ENCODE results near the gene SLC35F1.

SLC35F1 gene

DNA sequence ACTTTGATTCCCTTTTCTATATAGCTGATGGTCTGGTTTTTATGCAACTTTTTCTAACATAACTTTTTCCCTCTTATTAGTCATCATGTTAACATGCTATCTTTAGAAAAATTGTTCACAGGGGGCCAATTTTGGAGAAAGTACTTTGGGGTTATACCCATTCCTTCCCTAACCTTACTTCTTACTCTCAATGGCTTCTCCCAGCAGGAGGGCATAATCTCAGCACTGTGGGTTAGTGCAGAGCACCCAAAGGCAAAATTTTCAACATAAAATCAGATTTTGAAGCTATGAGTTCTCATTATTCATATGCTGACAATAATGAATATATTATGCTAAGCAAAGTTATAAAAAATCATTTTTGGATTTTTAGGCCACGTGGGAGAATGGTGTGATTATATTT is 299.2 kb downstream of the SLC35F1 start:
- DNase-seq: no peak

DNA sequence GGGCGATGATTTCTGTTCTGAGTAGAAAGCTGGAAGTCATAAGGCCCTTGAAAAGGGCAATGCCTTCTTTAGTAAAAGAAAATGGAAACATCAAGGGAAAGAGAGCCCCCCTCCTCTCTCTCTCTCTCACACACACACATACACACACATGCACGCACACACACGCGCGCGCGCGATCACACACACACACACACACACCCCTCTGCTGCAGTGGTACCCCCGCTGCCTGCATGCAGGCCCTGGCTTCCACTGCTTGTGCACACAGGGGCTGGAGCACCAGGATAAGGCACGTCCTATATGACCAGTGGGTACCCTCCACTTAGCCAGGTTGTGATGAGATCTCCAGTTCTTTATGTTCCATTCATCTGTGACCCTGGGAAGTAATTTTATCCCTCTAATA is 300.9 kb downstream of the SLC35F1 start:
- no peak for DNase-seq

DNA sequence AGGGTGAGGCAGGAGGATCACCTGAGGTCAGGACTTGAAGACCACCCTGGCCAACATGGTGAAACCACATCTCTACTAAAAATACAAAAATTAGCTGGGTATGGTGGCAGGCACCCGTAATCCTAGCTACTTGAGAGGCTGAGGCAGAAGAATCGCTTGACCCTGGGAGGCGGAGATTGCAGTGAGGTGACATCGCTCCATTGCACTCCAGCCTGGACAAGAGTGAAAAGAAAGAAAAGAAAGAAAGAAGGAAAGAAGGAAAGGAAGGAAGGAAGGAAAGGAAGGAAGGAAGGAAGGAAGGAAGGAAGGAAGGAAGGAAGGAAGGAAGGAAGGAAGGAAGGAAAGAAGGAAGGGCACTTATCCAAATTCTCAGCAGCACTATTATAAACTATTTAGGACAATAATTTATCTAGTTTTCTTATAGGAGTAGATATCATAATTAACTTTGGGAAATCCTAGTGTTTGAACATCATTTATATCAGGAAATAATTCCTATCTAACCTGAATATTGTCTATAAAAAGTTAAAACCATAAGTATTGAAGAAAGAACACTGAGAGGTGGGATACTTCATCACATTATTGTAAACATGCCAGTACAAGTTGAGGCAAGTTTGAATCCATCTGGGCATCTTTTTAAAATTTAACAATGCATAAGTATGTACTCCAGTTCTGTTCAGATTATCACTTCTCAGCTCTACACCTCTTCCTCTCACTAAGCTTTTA is 305.5 kb downstream of the SLC35F1 start:
- no peak for DNase-seq

GRCh38 chr6:118215269-118215668 is 308.2 kb downstream of the SLC35F1 start:
- DNase-seq: no peak

DNA sequence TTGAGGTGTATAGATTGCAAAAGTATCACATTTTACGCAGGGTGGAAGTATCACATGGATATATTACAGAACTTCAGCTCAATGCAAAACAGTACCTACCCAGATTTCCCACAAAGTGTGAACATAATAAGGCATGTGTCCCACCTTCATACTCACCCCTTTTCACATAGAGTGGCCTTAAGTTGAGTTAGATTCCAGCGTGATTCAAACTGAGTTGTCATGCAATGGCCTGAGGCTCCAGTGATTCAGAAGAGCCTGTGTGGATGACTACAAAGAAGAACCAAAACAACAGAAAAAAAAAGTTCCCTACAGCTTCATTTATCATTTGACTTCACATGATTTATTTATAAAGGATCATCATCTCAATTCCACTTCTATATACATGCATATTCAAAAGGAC is 309.7 kb downstream of the SLC35F1 start:
- DNase-seq: no peak

DNA sequence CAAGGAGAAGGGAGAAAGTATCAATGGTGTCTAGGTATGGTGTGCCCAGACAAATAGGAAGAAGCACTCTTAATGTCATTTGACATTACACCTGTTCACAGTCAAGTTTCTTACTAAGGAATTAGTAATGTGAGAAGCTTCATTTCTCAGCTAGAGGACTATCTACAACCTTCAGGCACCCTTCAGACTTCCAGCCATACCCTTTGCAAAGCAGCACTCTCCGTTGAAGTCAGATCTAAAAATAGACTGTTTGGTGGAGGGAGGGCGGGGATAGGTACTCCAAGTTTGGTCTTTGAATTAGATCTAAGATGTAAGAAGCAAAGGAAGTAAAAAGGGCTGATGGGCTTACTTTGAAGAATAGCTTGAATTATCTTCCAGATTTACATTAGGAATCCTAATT is 311.1 kb downstream of the SLC35F1 start:
- no peak for DNase-seq

- no peak for DNase-seq
These were observed 313.5 kb downstream of the SLC35F1 start for GRCh38 chr6:118220429-118221128.

- no peak for DNase-seq
These were observed 316.3 kb downstream of the SLC35F1 start for GRCh38 chr6:118223316-118223715.

GRCh38 chr6:118228886-118229285 is 321.8 kb downstream of the SLC35F1 start:
- DNase-seq: no peak

- no peak for DNase-seq
These were observed 333.9 kb downstream of the SLC35F1 start for GRCh38 chr6:118240878-118241528.

DNA sequence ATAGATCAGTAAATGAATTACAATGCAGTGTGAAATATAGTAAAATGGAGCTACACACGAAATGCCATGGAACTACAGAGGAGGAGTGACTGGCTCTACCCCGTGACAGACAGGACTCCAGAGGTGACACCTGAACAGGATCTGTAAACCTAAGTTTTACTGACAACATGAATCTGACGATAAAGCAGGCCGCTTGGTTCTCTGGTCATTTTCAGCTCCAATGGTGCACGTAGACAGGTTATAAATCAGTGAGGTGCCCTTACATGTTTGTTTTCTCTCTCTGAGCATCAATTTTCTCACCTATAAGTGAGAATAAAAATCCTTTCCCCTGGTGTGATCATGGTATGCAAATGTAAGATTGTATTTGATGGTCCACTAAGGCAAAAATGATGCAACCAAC is 339.3 kb downstream of the SLC35F1 start:
- no peak for DNase-seq

DNA sequence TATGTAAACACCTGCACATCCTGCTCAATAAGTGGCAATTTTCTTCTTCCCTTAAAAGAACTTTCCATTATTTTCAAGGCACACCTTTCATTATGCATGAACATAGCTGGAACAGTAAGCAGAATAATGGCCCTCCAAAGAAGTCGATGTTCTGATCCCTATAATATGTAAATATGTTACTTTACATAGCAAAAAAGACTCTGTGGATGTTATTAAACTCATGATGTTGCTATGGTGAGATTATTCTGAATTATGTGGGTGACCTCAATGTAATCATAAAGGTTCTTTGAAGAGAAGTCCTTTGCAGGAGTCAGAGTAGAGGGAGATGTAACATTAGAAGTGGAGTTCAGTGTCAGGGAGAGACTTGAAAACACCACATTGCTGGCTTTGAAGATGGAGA is 341.1 kb downstream of the SLC35F1 start:
- no peak for DNase-seq

- DNase-seq: no peak
These were observed 342.6 kb downstream of the SLC35F1 start for GRCh38 chr6:118249680-118250079.

GRCh38 chr6:118252474-118252873 is 345.4 kb downstream of the SLC35F1 start:
- DNase-seq: no peak

DNA sequence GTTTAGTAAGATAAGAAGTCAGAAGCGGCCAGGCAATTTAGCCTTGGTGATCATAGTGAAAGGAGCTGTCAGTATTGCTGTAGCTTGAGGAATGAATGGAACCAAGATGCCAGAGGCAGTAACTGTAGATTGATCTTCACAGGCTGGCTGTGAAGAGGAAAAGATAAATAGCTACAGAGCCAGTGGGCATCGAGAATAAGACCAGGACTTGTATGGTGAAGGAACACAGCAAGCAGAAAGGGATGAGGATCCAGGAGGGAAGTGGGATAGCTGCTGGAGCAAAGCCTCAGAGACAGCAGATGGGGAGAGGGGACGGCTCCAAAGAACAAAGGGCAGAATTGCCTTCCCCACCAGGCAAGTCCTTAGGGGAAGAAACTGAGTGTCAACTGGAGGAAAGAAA is 346.7 kb downstream of the SLC35F1 start:
- DNase-seq: no peak

GRCh38 chr6:118260833-118261232 is 353.8 kb downstream of the SLC35F1 start:
- no peak for DNase-seq

- no peak for DNase-seq
These were observed 356.9 kb downstream of the SLC35F1 start for GRCh38 chr6:118263921-118264486.

DNA sequence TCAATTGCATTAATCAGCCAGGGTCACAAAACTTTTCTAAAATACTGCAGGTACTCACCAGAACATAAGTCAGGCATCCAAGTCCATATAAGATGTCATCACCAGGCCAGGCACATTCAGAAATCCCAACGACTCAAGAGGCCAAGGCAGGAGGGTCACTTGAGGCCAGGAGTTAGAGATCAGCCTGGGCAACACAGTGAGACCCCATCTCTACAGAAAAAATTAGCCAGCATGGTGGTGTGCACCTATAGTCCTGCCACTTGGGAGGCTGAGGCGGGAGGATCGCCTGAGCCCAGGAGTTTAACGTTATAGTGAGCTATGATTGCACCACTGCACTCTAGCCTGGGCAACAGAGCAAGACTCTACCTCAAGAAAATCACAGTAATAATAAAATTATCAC is 362.6 kb downstream of the SLC35F1 start:
- DNase-seq: no peak

- DNase-seq: no peak
These were observed 370.6 kb downstream of the SLC35F1 start for GRCh38 chr6:118277631-118278030.

DNA sequence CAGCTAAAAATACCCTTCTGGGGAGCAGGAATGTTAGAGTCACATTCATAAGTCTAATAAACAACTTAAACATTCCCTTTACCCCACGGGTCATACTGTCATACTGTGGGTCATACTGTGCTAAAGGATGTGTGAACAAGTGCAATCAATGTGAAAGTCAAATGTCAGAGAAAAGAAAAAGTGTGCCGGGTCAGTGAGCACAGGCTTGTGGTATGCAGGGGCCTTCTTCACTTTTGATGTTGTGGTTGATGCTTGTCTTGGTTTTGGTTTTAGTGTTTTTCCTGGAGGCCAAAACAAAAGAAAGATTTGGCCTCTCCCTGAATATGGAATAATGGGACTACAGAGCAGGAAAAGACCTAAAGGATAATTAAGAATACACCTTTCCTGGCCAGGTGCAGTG is 373.1 kb downstream of the SLC35F1 start:
- DNase-seq: no peak

DNA sequence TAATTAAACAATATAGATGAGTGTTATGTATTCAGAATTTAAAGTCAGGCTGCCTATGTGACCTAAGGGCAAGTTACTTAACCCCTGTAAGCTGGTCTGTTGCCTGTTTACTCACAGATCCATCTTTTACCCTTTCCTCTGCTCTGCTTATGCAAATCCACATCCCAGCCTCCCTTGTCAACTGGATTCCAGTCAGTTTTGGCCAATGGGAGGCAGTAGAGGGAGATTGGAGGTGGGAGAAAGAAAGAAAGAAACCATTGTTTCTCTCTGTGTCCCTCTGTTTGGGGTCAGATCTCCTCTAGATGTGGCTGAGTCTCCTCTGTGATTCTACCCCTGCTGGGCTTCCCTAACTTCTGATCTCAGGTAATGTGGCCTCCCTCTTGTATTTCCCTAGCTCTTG is 374.2 kb downstream of the SLC35F1 start:
- DNase-seq: no peak

DNA sequence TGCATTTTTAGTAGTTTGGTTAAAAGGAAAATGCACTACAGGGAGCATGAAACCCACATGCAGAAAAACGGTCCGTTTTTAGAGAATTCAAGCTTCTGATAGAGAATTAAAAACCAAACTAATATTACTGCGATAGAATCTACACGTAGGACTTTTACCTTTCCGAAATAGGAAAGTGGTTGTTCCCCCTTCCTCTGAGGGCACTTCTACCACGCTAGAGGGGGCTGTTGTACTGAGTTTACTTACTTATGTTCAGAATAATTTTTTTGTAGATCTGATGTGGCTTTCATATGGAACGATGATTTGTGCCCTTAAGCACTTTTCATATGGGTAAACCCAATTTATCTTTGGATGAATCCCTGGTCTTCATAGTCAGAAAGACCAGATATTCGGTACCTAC is 376.7 kb downstream of the SLC35F1 start:
- DNase-seq: no peak

GRCh38 chr6:118284736-118285360 is 377.8 kb downstream of the SLC35F1 start:
- DNase-seq: no peak

Data from activated CD4-positive, alpha-beta T cell treated with anti-CD3 and anti-CD28 coated beads for 1 hour (primary cell).